Measurements from ENCODE around the gene NKX1-1. TPM values are rescaled to one million over a fixed set of nuclear protein-coding genes. Genes with fewer than 3 reads are reported as not detected.

NKX1-1 gene
- total RNA-seq, 1 donor from 2014 or later = not detected

GRCh38 chr4:1385373-1386340 is 20.6 kb downstream of the NKX1-1 start:
- no peak for DNase-seq (ENCODE audit: low read depth)

- DNase-seq (ENCODE audit: low read depth) = no peak
Measured at GRCh38 chr4:1384675-1385372, 21.4 kb downstream of the NKX1-1 start.

- no peak for DNase-seq (ENCODE audit: low read depth)
Measured at GRCh38 chr4:1383728-1384591, 22.3 kb downstream of the NKX1-1 start.

- no peak for DNase-seq (ENCODE audit: low read depth)
Measured at GRCh38 chr4:1382776-1383727, 23.2 kb downstream of the NKX1-1 start.

- no peak for DNase-seq (ENCODE audit: low read depth)
Measured at GRCh38 chr4:1381944-1382541, 24.2 kb downstream of the NKX1-1 start.

GRCh38 chr4:1381181-1381621 is 25.0 kb downstream of the NKX1-1 start:
- DNase-seq (ENCODE audit: low read depth) = no peak

- DNase-seq (ENCODE audit: low read depth) = no peak
Measured at GRCh38 chr4:1380368-1381151, 25.7 kb downstream of the NKX1-1 start.

GRCh38 chr4:1379801-1380331 is 26.4 kb downstream of the NKX1-1 start:
- no peak for DNase-seq (ENCODE audit: low read depth)

- DNase-seq (ENCODE audit: low read depth) = no peak
Measured at GRCh38 chr4:1379351-1379781, 26.9 kb downstream of the NKX1-1 start.

GRCh38 chr4:1378559-1379231 is 27.5 kb downstream of the NKX1-1 start:
- DNase-seq (ENCODE audit: low read depth) = no peak

GRCh38 chr4:1377606-1378261 is 28.5 kb downstream of the NKX1-1 start:
- no peak for DNase-seq (ENCODE audit: low read depth)

- no peak for DNase-seq (ENCODE audit: low read depth)
Measured at GRCh38 chr4:1376841-1377605, 29.2 kb downstream of the NKX1-1 start.

GRCh38 chr4:1376391-1376840 is 29.8 kb downstream of the NKX1-1 start:
- no peak for DNase-seq (ENCODE audit: low read depth)

- DNase-seq (ENCODE audit: low read depth) = no peak
Measured at GRCh38 chr4:1375761-1376322, 30.4 kb downstream of the NKX1-1 start.

- DNase-seq (ENCODE audit: low read depth) = no peak
Measured at GRCh38 chr4:1375051-1375721, 31.1 kb downstream of the NKX1-1 start.

- DNase-seq (ENCODE audit: low read depth) = no peak
Measured at GRCh38 chr4:1374706-1375045, 31.6 kb downstream of the NKX1-1 start.

All from renal cortical epithelial cell (primary cell).